Measurements from ENCODE around the gene RIN3. TPM values are rescaled to one million over a fixed set of nuclear protein-coding genes. Genes with fewer than 3 reads are reported as not detected.

The RIN3 gene
- total RNA-seq, 1 experiment from 2014 or later: 1.5 TPM

GRCh38 chr14:92651106-92651757 is 137.7 kb downstream of the RIN3 start:
- Mint-ChIP-seq H3K27ac (no peak overlapping the region), H3K36me3 (ENCODE audit: insufficient read depth in 1 of 3, low read depth in 3 of 3) (no peaks in the 10 kb centered on the region; a peak in 1 of 7 replicates), H3K4me3 (no peak overlapping the region), H3K4me1 (peaks cover 0 to 2% of the 10 kb centered on the region in 2 experiments; a peak in 1 of 4 replicates), H3K9me3 (no peaks in the 10 kb centered on the region), H3K27me3 (ENCODE audit: low read depth) (0 out of 2 replicates have a peak, but pooled peaks cover 2% of the 10 kb centered on the region)
- Histone ChIP-seq H2AFZ (ENCODE audit: low read length) (no peak overlapping the region), H3K4me1 (ENCODE audit: insufficient read depth, low read length) (no peaks in the 10 kb centered on the region), H3K23ac (ENCODE audit: insufficient read length, low read depth, low read length) (no peak overlapping the region), H3K27me3 (ENCODE audit: insufficient read depth, low read length) (no peaks in the 10 kb centered on the region), H3K79me1 (ENCODE audit: insufficient read depth, low read depth, low read length, poor library complexity, severe bottlenecking) (no peaks in the 10 kb centered on the region), H3K56ac (ENCODE audit: insufficient read length, low read depth, low read length) (no peak overlapping the region), H3K18ac (ENCODE audit: insufficient read length, low read depth, low read length) (no peak overlapping the region), H2BK12ac (ENCODE audit: insufficient read length, low read depth, low read length) (no peak overlapping the region), H2BK15ac (ENCODE audit: low read depth, low read length) (no peak overlapping the region), H3K14ac (ENCODE audit: insufficient read depth, low read length) (no peak overlapping the region), H2AK5ac (ENCODE audit: insufficient read length, low read length) (no peak overlapping the region), H2BK120ac (ENCODE audit: low read depth, low read length, poor library complexity, severe bottlenecking) (no peak overlapping the region), H4K5ac (ENCODE audit: insufficient read length, low read depth, low read length) (no peak overlapping the region), H3K4me2 (ENCODE audit: insufficient read depth, insufficient read length, low read length) (no peak overlapping the region), H3K9ac (ENCODE audit: extremely low read depth, insufficient read length, low read length) (no peak overlapping the region), H4K91ac (ENCODE audit: insufficient read length, low read depth, low read length) (no peak overlapping the region), H4K20me1 (ENCODE audit: control insufficient read depth, insufficient read depth, insufficient read length) (no peaks in the 10 kb centered on the region), H2BK5ac (ENCODE audit: insufficient read length, low read length) (no peak overlapping the region), H3K9me3 (ENCODE audit: control insufficient read depth, low read depth, low read length) (no peaks in the 10 kb centered on the region), H4K8ac (replicated peaks; ENCODE audit: insufficient read length, low read depth, low read length) (no peak overlapping the region), H3T11ph (ENCODE audit: low read length) (no peak overlapping the region), H3K27ac (ENCODE audit: insufficient read length, low read depth, low read length) (no peak overlapping the region), H3K79me2 (ENCODE audit: insufficient read depth, low read length) (no peaks in the 10 kb centered on the region), H3K23me2 (ENCODE audit: insufficient read length, low read depth, low read length, poor library complexity, severe bottlenecking) (no peaks in the 10 kb centered on the region), H2BK20ac (ENCODE audit: low read depth, low read length, poor library complexity, severe bottlenecking) (no peak overlapping the region), H3K4ac (ENCODE audit: low read depth, low read length) (no peak overlapping the region)
- TF ChIP-seq CTCF (conservative IDR thresholded peaks at IDR 0.05): no peak
- DNase-seq: no peak
- WGBS (ENCODE audit: extremely low coverage, insufficient read length, low lambda C conversion rate): no CpG with 5 or more reads among the region's 17 CpGs
